Upper lobe of left lung (tissue), 4 donors: ENCODE data around the gene RPL34.

Experiments used
- POLR2A ChIP-seq, 4 donors: fragments of 450-650 bp; IDR thresholded peaks; one replicate each; pipeline ENCODE4 v1.5.1; 2016 to 2017; ENCODE audit warnings: antibody characterized with exemption in 4 of 4, mild to moderate bottlenecking in 2 of 4
- TF ChIP-seq, protein P1 (sequence below), 6 experiments: fragments of 450-650 bp in 4 of 6; fragments of 200-600 bp in 2 of 6; sonication (generic) in 2 of 6; IDR thresholded peaks; one replicate each; pipeline ENCODE4 v1.5.1; 2016 to 2019; ENCODE audit warnings: antibody characterized with exemption in 6 of 6

DNA sequence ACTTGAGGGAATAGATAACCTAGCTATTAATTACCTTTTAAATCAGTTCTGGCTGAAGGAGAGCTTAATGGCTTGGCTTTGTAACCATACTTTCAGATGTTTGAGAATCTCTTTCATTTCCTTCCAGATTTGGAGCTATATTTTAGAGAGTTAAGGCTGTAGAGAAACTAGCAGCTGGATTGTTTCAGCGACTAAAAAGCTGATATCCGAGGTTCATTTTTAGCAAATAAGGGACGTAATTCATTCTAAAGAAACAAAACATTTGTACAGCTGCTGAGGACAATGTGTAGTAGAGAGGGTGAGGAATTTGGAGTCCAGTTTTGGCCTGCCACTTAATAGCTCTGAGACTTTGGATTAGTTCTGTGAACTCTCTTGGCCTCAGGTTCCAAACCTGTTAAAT is 42.3 kb downstream of the RPL34 start:
- TF ChIP-seq POLR2A (IDR thresholded peaks at IDR 0.05) = no peak
- TF ChIP-seq, protein P1, sequence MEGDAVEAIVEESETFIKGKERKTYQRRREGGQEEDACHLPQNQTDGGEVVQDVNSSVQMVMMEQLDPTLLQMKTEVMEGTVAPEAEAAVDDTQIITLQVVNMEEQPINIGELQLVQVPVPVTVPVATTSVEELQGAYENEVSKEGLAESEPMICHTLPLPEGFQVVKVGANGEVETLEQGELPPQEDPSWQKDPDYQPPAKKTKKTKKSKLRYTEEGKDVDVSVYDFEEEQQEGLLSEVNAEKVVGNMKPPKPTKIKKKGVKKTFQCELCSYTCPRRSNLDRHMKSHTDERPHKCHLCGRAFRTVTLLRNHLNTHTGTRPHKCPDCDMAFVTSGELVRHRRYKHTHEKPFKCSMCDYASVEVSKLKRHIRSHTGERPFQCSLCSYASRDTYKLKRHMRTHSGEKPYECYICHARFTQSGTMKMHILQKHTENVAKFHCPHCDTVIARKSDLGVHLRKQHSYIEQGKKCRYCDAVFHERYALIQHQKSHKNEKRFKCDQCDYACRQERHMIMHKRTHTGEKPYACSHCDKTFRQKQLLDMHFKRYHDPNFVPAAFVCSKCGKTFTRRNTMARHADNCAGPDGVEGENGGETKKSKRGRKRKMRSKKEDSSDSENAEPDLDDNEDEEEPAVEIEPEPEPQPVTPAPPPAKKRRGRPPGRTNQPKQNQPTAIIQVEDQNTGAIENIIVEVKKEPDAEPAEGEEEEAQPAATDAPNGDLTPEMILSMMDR (IDR thresholded peaks at IDR 0.05) = no peak
